ENCODE measurements around the gene TIMP3. TPM values are rescaled to one million over a fixed set of nuclear protein-coding genes. Genes with fewer than 3 reads are reported as not detected.

TIMP3 gene
- polyA plus RNA-seq, 3 donors = not detected

DNA sequence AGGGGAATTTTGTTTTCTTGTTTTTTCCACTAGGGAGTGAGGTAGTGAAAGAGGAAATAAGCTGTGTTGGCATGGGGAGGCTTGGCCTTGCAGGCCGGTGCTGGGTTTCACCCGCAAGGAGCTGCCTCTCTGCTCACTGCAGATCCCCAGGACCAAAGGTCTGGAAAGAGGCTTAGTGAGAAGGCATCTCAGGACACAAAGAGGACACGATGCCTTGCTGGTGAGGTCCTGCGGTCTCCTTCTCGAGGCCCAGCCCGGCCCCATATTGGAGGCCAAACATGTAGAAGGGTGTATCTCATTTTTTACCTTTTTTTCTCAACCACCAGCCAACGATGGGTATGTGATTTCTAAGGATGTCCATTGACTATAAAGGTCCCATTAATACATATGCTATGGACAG lies 17.6 kb downstream of the TIMP3 start:
- H3K27me3 ChIP-seq (ENCODE audit: control insufficient read depth in 2 of 2, insufficient read depth in 2 of 2, low read length in 2 of 2) = no peaks in the 10 kb centered on the region
- no peak overlapping the region for H3K4me2 ChIP-seq (replicated peaks; ENCODE audit: extremely low read depth, low read length, poor library complexity, severe bottlenecking)
- no peaks in the 10 kb centered on the region for H3K9me3 ChIP-seq (replicated peaks in 1 of 2; ENCODE audit: control insufficient read depth in 1 of 2, insufficient read depth in 1 of 2, low read length in 2 of 2)
- Mint-ChIP-seq H3K4me1 (peaks cover 12% of the 10 kb centered on the region), H3K36me3 (no peaks in the 10 kb centered on the region), H3K9me3 (no peaks in the 10 kb centered on the region), H3K27me3 (ENCODE audit: low read depth in 3 of 3) (peaks cover 0 to 2% (median under 1%) of the 10 kb centered on the region in 3 donors), H3K27ac (no peak overlapping the region), H3K4me3 (no peak overlapping the region)
- H3K9ac ChIP-seq (ENCODE audit: insufficient read depth, low read length, poor library complexity, severe bottlenecking) = no peak overlapping the region
- H2AFZ ChIP-seq (ENCODE audit: insufficient read depth, low read depth, low read length, poor library complexity, severe bottlenecking) = no peak overlapping the region
- no peaks in the 10 kb centered on the region for H3K36me3 ChIP-seq (replicated peaks in 1 of 2; ENCODE audit: control insufficient read depth in 1 of 2, insufficient read depth in 2 of 2, low read length in 2 of 2)
- no peak overlapping the region for H3K27ac ChIP-seq (ENCODE audit: low read depth in 1 of 2, low read length in 2 of 2)
- DNase-seq = no peak
- intact Hi-C loops (cut with micrococcal nuclease) = no loop called here
- TF ChIP-seq, protein P1, sequence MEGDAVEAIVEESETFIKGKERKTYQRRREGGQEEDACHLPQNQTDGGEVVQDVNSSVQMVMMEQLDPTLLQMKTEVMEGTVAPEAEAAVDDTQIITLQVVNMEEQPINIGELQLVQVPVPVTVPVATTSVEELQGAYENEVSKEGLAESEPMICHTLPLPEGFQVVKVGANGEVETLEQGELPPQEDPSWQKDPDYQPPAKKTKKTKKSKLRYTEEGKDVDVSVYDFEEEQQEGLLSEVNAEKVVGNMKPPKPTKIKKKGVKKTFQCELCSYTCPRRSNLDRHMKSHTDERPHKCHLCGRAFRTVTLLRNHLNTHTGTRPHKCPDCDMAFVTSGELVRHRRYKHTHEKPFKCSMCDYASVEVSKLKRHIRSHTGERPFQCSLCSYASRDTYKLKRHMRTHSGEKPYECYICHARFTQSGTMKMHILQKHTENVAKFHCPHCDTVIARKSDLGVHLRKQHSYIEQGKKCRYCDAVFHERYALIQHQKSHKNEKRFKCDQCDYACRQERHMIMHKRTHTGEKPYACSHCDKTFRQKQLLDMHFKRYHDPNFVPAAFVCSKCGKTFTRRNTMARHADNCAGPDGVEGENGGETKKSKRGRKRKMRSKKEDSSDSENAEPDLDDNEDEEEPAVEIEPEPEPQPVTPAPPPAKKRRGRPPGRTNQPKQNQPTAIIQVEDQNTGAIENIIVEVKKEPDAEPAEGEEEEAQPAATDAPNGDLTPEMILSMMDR (IDR thresholded peaks at IDR 0.05) = no peak
- H3K4me3 ChIP-seq (replicated peaks in 1 of 3; ENCODE audit: low read depth in 2 of 3, low read length in 3 of 3) = no peak overlapping the region
- no peaks in the 10 kb centered on the region for H3K79me2 ChIP-seq (ENCODE audit: insufficient read depth, low read length)
- 100% methylated on average over 1 of the region's 7 CpGs for WGBS (ENCODE audit: insufficient coverage)
- H4K20me1 ChIP-seq (ENCODE audit: insufficient read depth, low read length) = no peaks in the 10 kb centered on the region
- H3K4me1 ChIP-seq (ENCODE audit: control insufficient read depth in 1 of 2, insufficient read depth in 2 of 2, low read length in 2 of 2) = peaks cover 0 to 4% of the 10 kb centered on the region in 2 donors

DNA sequence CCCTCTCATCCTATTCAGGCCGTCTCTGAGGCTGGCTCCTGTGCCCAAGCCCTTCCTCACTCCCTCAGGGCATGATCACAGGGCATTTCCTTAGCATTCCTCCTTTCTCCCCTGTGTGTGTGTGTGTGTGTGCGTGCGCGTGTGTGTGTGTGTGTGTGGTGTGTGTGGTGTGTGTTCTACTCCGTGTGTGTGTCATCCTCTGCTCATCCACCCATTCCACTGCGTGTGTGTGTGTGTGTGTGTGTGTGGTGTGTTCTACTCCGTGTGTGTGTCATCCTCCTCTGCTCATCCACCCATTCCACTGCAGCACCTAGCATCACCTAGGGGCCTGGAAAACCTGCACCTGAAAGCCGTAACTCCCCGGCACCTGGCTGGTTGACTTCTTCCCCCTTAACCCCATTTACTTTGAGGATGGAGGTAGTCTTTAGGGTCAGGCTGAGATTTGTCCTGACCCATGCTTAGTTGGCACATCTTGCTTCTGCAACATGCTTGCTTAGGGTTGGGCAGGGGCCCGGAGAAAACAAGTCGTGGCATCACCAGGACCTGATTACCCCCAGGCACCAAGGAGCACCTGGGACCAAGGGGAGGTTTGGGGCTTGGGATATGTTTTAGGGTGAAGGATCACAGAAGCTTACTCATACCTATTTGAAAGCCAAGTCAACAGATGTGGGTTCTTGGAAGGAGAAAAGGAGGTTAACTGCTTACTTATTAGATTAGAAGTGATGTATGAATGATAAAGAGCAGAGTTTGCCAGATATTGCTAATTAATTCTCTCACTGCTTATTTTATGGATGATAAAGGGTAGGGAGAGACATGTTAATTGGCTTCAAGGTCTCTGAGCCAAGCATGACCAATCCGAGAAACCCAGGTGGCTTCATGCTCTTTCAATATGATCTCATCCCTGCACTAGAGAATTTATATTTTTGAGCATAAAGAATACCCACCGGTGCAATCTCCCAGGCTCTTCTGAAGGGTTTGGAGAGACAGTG lies 18.9 kb downstream of the TIMP3 start:
- 86% methylated on average over 1 of the region's 13 CpGs for WGBS (ENCODE audit: insufficient coverage)
- H3K4me1 Mint-ChIP-seq = peaks cover 12% of the 10 kb centered on the region
- TF ChIP-seq, protein P1 (IDR thresholded peaks at IDR 0.05) = no peak

More for the DNA sequence above, 18.9 kb downstream of the TIMP3 start:
- no peak overlapping the region for H2AFZ ChIP-seq (ENCODE audit: insufficient read depth, low read depth, low read length, poor library complexity, severe bottlenecking)
- H4K20me1 ChIP-seq (ENCODE audit: insufficient read depth, low read length) = no peaks in the 10 kb centered on the region
- no peak overlapping the region for H3K9ac ChIP-seq (ENCODE audit: insufficient read depth, low read length, poor library complexity, severe bottlenecking)
- H3K9me3 ChIP-seq (replicated peaks in 1 of 2; ENCODE audit: control insufficient read depth in 1 of 2, insufficient read depth in 1 of 2, low read length in 2 of 2) = no peaks in the 10 kb centered on the region
- Mint-ChIP-seq H3K4me3 (no peak overlapping the region), H3K9me3 (no peaks in the 10 kb centered on the region), H3K27me3 (ENCODE audit: low read depth in 3 of 3) (peaks cover 0 to 4% (median 0%) of the 10 kb centered on the region in 3 donors), H3K36me3 (no peaks in the 10 kb centered on the region), H3K27ac (no peak overlapping the region)
- no peak overlapping the region for H3K4me2 ChIP-seq (replicated peaks; ENCODE audit: extremely low read depth, low read length, poor library complexity, severe bottlenecking)
- H3K27ac ChIP-seq (ENCODE audit: low read depth in 1 of 2, low read length in 2 of 2) = no peak overlapping the region
- H3K4me1 ChIP-seq (ENCODE audit: control insufficient read depth in 1 of 2, insufficient read depth in 2 of 2, low read length in 2 of 2) = peaks cover 0 to 4% of the 10 kb centered on the region in 2 donors
- H3K79me2 ChIP-seq (ENCODE audit: insufficient read depth, low read length) = no peaks in the 10 kb centered on the region
- H3K4me3 ChIP-seq (replicated peaks in 1 of 3; ENCODE audit: low read depth in 2 of 3, low read length in 3 of 3) = no peak overlapping the region
- H3K27me3 ChIP-seq (ENCODE audit: control insufficient read depth in 2 of 2, insufficient read depth in 2 of 2, low read length in 2 of 2) = no peaks in the 10 kb centered on the region
- no peaks in the 10 kb centered on the region for H3K36me3 ChIP-seq (replicated peaks in 1 of 2; ENCODE audit: control insufficient read depth in 1 of 2, insufficient read depth in 2 of 2, low read length in 2 of 2)
- no peak for DNase-seq
- intact Hi-C loops (cut with micrococcal nuclease) = no loop called here
